A549 (cell line): Measurements from ENCODE around the gene AKR1C3.

Source experiments
- CHD2 ChIP-seq: fragments of 150-350 bp; IDR thresholded peaks from 2 replicates; pipeline ENCODE4 v1.6.1; 2014; ENCODE audit warnings: low read length; ENCODE audit not compliant: partially characterized antibody
- CTCF ChIP-seq: fragments of >200 bp; sonication (Bioruptor Twin); formaldehyde crosslinking; IDR thresholded peaks from 3 replicates; pipeline ENCODE4 v1.5.1; 2016
- EP300 ChIP-seq, 2 experiments: fragments of >200 bp; sonication (Bioruptor Twin); formaldehyde crosslinking; IDR thresholded peaks; 2 replicates in 1 of 2; 3 replicates in 1 of 2; pipeline ENCODE4 v1.6.1; 2016 to 2017
- FOSL2 ChIP-seq, 2 experiments: fragments of 450-650 bp in 1 of 2; fragments of >200 bp in 1 of 2; sonication (Bioruptor Twin) in 1 of 2; formaldehyde crosslinking; IDR thresholded peaks; 2 replicates each; pipeline versions ENCODE4 v1.5.0 to v1.6.1; 2016 to 2020; ENCODE audit warnings: mild to moderate bottlenecking in 1 of 2, moderate library complexity in 1 of 2
- JUNB ChIP-seq: fragments of >200 bp; sonication (Bioruptor Twin); formaldehyde crosslinking; IDR thresholded peaks from 2 replicates; pipeline ENCODE4 v1.6.1; 2016
- KDM1A ChIP-seq: fragments of 200-600 bp; sonication (generic); IDR thresholded peaks from 2 replicates; pipeline ENCODE4 v1.6.1; 2016; ENCODE audit warnings: low read depth, mild to moderate bottlenecking
- MAX ChIP-seq: IDR thresholded peaks from 2 replicates; pipeline ENCODE4 v1.6.1; 2012
- MYC ChIP-seq: IDR thresholded peaks from 2 replicates; pipeline ENCODE4 v1.6.1; 2012; ENCODE audit warnings: mild to moderate bottlenecking, inconsistent platforms, low read length, improper control_type of control experiment, borderline replicate concordance
- POLR2A ChIP-seq: IDR thresholded peaks from 2 replicates; pipeline ENCODE4 v1.6.1; 2012; ENCODE audit warnings: mild to moderate bottlenecking, low read length
- REST ChIP-seq: fragments of 200-600 bp; sonication (generic); IDR thresholded peaks from 2 replicates; pipeline ENCODE4 v1.6.1; 2016; ENCODE audit warnings: antibody characterized with exemption, mild to moderate bottlenecking, moderate library complexity
- RFX5 ChIP-seq: fragments of 450-650 bp; IDR thresholded peaks from 2 replicates; pipeline ENCODE4 v1.7.1; 2014; ENCODE audit warnings: antibody characterized with exemption, mild to moderate bottlenecking, moderate library complexity
- SMC3 ChIP-seq: fragments of >200 bp; sonication (Bioruptor Twin); formaldehyde crosslinking; IDR thresholded peaks from 3 replicates; pipeline ENCODE4 v1.6.1; 2018; ENCODE audit warnings: inconsistent platforms
- USF2 ChIP-seq: fragments of 450-650 bp; IDR thresholded peaks from 2 replicates; pipeline ENCODE4 v1.6.1; 2014; ENCODE audit warnings: antibody characterized with exemption

- TF ChIP-seq POLR2A, result no peak
- TF ChIP-seq CTCF, result no peak
- no peak for TF ChIP-seq RFX5
- no peak for TF ChIP-seq MAX
- no peak for TF ChIP-seq MYC
- TF ChIP-seq FOSL2 (IDR thresholded peaks at IDR 0.05), result no peak
- no peak for TF ChIP-seq FOSL2 (CRISPR knock-in tag; IDR thresholded peaks at IDR 0.05)
- TF ChIP-seq CHD2, result no peak
- no peak for TF ChIP-seq REST
- TF ChIP-seq JUNB, result no peak
- TF ChIP-seq SMC3, result no peak
- no peak for TF ChIP-seq EP300 (IDR thresholded peaks at IDR 0.05)
- TF ChIP-seq USF2, result no peak
- TF ChIP-seq KDM1A, result no peak
Observed at GRCh38 chr10:5079306-5079830, 14.8 kb upstream of the AKR1C3 start.
